GM18861 (cell line): ENCODE results near the gene WNT9B.

Experiments
- ATAC-seq: cut with Tn5 transposase; IDR thresholded peaks from one replicate; pipeline ENCODE4 v1.9.1; 2021; ENCODE audit not compliant: unreplicated experiment

The WNT9B gene

DNA sequence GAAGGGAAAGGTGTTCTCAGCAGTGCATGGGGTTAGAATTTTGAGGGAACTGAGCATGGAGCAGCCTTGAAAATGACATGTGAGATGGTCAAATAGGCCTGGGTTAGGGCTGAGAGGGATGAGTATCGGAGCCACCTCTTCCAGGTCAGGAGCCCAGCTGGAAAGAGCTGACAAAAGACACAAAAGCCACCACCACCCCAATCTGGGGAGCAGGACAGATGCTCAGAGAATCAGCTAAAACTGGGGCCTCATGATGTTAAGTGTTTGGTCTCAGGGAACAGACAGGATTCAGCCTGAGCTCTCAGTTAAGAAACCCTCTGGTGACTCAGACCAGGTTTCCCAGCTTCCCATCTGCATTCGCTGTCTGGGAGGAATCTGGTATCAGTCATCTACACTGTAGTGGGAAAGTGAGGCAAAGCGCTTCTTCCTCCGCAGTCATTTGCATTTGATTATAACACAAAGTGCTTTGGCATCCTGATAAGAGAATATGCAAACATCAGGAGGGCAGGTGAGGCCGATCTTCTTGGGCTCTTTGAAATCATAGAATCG is 2.6 kb downstream of the WNT9B start:
- ATAC-seq: no peak

GRCh38 chr17:46854515-46854914 is 3.1 kb downstream of the WNT9B start:
- no peak for ATAC-seq

DNA sequence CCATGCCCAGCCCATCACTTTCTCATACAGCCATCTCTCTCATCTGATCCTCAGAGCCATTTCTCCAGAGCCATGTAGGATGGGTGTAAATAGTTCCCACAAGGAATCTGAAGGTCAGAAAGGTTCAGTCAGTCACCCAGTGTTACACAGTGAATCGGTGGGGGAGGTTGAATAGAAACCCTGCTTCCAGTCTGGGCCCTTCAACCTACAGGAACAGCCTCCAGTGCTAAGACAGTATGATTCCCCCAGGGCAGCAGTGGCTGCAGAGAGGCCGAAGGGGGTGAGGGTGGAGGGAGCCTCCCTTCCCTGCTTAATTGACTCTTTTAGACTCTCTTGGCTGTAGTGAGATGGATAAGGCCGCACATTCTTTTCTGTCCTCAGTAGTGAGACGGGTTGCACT is 3.6 kb downstream of the WNT9B start:
- no peak for ATAC-seq

DNA sequence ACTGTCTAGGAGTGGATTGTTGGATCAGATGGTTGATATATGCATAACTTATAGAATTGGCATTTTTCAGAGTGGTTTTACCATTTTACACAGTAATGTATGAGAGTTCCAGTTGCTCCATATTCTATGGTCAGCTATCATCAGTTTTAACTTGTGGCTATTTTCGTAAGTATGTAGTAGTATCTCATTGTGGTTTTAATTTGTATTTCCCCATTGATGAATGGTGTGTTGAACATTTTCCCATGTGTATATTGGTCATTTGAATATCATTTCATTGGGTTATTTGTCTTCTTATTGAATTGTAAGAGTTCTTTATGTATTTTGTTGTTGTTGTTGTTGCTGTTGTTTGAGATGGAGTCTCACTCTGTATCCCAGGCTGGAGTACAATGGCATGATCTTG is 6.2 kb downstream of the WNT9B start:
- ATAC-seq: no peak

GRCh38 chr17:46859996-46860395 is 8.6 kb downstream of the WNT9B start:
- no peak for ATAC-seq

DNA sequence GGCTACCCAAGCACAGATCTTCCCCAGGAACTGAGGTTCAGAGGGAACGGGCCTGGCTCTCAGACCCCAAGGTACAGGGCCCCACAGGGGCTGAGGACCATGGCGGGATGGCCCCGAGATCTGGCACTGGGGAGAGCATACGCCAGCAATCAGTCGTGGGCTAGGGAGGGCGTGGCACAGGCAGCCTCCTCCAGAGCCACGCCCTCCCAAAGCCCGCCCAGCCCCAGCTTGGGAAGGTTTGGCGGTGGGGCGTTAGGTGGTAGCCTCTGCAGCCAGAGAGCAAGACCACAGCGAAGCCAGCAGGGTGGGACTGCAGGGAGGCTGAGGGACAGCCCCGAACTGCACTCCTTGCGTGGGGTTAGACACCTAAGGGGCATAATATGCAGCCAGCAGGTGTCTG is 11.6 kb downstream of the WNT9B start:
- no peak for ATAC-seq

DNA sequence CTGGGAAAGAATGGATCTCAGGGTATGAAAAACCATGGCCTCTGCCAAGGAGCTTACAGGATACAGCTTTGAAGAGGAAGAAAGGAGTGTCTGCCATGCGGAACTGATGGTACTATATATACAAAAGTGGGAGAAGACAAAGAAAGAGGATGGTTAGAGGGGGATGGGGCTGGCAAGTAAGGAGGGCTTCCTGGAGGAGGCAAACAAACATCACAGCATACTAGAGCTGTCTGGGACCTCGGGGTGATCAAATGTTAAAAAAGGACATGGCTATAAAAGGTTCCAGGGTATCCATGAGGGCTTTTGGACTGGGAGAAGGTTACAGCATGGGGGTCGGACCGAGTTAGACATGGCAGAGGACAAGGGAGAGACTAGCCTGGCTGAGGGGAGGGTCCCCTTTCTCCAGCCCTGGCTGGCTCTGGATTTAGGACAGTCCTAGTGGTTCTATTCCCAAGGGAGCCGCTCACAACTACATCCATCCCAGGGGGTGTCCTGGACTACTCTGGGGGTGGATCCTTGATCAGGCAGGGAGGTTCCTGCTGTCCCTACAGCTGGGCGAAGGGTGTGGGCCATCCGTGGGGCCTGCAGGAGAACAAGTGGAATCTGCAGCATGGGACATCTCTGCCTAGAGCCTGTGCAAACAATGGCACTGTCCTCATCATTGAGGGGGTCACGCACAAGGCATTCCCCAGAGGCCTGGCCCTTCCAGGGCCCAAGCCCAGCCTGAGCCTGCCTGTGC is 12.2 kb downstream of the WNT9B start:
- no peak for ATAC-seq

DNA sequence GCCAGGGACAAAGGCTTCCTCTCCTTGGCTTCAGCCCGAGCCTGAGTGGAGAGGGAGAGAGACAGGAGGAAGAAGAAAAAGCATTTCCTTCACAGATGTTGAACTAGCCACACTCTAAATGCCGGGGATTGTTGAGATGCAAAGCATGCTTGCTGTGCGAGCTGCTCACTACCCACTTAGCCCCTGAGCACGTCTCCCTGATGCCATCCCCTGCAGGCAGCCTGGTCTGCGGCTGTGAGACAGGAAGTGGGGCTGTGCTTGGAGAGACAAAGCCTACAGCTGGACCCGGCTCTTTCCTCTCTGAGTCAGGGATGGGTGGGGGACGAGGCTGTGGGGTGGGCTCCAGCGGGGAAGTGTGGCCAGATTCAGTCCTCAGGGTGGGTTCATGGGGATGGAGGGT is 13.7 kb downstream of the WNT9B start:
- ATAC-seq: no peak

DNA sequence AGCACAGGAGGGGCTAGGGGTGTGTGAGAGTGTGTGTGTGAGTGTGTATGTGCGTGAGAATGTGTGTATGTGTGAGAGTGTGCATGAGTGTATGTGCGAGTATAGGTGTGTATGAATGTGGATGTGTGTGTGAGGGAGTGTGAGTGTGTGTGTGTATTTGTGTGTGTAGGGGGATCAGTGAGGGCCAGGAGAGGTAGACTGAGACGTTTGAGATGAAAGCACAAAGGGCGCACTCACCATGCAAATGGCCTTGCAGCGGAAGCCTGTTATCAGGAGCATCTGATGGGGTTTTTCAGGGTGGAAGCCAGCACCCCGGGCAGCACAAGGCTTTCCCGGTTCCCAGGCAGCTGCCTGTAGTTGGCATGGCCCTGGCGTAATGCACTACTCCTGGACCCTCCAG is 14.9 kb downstream of the WNT9B start:
- no peak for ATAC-seq

- no peak for ATAC-seq
These were observed 15.4 kb downstream of the WNT9B start for GRCh38 chr17:46866747-46867146.

- no peak for ATAC-seq
These were observed 17.4 kb downstream of the WNT9B start for GRCh38 chr17:46868689-46869187.

DNA sequence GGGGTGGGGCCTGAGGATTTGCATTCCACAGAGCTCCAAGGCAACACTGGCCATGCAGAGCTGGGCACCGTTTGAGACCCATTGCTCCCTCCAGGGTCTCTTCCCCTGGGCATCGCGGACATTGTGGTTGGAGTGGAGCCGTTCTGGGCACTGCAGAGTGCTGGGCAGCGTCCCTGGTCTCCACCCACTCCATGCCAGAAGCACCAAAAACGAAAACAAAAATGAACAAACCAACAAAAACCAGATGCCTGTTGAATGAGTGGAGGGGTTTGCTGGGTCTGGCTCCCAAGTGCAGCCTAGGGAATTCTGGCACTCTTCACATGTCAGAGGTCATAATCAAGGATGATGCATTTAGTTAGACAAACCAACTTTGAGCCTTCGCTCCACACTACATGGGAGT is 17.9 kb downstream of the WNT9B start:
- ATAC-seq: no peak

- no peak for ATAC-seq
These were observed 18.8 kb downstream of the WNT9B start for GRCh38 chr17:46869975-46870803.

GRCh38 chr17:46872421-46872820 is 21.0 kb downstream of the WNT9B start:
- no peak for ATAC-seq

DNA sequence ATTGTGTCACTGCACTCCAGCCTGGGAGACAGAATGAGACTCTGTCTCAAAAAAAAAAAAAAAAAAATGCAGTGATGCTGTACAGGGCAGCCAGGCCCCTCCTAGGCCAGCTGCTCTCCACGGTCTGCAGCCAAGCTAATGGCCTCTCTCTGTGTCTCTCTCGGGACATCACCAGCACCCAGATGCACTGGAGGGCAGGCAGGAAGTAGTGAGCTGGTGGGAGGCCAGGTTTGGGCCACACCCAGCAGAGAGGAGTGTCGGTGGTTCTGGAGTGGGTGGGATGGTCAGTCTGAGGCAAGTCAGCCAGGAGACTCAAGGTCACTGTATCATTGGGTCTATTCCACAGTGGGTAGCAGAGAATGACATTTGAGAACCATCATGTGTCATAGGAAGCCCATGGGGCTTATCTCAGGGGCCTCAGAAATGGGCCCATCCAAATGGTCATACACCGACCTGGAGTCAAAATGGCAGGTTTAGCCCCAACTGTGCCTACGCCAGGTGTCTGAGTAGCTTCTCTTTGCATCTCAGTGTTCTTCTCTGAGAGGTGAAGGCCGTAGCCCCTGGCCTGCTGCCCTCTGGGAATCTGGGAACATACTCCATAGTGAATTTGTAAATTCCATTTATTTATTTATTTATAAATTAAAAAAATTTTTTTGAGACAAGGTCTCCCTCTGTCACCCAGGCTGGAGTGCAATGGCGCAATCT is 22.7 kb downstream of the WNT9B start:
- no peak for ATAC-seq

DNA sequence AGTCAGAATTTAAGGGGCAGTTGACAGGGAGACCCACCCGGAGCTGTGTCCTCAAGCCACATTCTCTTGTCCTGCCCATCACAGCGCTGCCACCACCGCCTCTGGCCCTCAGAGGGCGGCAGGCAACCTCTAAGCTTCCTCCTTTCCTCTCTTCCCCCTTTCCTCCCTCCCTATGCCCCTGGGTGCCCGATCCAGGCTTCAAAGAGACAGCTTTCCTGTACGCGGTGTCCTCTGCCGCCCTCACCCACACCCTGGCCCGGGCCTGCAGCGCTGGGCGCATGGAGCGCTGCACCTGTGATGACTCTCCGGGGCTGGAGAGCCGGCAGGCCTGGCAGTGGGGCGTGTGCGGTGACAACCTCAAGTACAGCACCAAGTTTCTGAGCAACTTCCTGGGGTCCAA is 23.5 kb downstream of the WNT9B start:
- ATAC-seq: no peak

DNA sequence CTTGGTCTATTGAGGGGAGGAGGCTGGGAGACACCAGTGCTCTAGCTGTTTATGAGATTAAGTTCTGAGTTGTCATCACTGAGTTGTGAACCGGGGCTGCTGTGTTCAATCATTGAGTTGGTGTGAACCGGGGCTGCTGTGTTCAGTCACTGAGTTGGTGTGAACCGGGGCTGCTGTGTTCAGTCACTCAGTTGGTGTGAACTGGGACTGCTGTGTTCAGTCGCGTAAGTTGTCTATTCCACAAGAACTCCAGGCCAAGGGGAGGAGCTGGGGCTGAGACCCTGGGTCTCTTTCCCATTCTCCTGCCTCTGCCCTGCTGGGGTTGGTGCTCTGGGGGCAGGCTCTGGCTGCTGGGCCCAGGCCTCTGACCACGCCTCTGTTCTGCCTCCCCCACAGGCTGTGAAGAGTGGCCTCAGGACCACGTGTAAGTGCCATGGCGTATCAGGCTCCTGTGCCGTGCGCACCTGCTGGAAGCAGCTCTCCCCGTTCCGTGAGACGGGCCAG is 24.5 kb downstream of the WNT9B start:
- no peak for ATAC-seq

DNA sequence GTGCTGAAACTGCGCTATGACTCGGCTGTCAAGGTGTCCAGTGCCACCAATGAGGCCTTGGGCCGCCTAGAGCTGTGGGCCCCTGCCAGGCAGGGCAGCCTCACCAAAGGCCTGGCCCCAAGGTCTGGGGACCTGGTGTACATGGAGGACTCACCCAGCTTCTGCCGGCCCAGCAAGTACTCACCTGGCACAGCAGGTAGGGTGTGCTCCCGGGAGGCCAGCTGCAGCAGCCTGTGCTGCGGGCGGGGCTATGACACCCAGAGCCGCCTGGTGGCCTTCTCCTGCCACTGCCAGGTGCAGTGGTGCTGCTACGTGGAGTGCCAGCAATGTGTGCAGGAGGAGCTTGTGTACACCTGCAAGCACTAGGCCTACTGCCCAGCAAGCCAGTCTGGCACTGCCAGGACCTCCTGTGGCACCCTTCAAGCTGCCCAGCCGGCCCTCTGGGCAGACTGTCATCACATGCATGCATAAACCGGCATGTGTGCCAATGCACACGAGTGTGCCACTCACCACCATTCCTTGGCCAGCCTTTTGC is 25.0 kb downstream of the WNT9B start:
- ATAC-seq: no peak

DNA sequence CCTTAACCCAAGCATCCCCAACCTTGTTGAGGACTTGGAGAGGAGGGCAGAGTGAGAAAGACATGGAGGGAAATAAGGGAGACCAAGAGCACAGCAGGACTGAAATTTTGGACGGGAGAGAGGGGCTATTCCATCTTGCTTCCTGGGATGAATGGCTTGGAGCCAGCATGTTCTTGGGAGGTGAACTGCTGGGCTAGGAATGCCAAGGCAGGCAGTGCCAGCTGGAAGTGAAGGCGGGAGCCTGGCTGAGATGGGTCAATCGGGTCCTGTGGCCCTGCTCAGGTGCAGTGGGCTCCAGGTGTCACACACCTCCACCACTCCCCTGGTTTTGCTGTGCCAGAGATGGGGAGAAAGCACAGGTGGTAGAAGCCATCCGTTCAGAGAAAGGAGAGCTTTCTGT is 25.5 kb downstream of the WNT9B start:
- ATAC-seq: no peak

DNA sequence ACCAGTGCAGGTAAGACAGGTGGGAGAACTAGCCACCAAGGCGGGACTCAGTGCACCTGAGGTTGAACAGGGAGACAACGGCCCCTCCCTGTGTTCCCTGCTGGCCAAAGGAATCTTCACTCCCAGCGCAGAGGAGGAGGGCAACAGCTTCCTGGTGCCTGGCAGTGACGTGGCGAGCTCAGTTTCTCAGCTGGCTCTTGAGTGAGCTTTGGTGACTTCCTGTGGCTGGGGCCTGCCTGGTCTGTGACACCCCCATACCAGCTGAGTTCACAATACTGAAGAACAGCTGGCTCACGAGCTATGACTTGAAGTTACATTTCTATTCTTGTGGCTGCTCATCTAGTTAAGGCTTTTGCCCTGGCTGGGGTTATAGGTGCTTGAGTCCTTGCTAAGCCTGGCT is 26.1 kb downstream of the WNT9B start:
- no peak for ATAC-seq

GRCh38 chr17:46878055-46878454 is 26.7 kb downstream of the WNT9B start:
- ATAC-seq: no peak
